ENCODE measurements around the gene MGMT.

- TF ChIP-seq POLR2AphosphoS5 (IDR thresholded peaks at IDR 0.05) (no peak), POLR2A (IDR thresholded peaks at IDR 0.05; ENCODE audit: low read depth) (no peak), CTCF (IDR thresholded peaks at IDR 0.05) (no peak), EP300 (IDR thresholded peaks at IDR 0.05) (no peak)
These were observed 42.1 kb upstream of the MGMT start for GRCh38 chr10:129424978-129425377.
